ENCODE data around the gene CARD14.

The CARD14 gene

GRCh38 chr17:80169784-80170500, at the start of gene CARD14:
Gene CARD14 (plus strand): TSS chr17:80170030. CDS start chr17:80181439, 11,409 bp downstream.
- no peak for DNase-seq

GRCh38 chr17:80122026-80122575, 47.7 kb upstream of the CARD14 start:
- no peak for DNase-seq

DNA sequence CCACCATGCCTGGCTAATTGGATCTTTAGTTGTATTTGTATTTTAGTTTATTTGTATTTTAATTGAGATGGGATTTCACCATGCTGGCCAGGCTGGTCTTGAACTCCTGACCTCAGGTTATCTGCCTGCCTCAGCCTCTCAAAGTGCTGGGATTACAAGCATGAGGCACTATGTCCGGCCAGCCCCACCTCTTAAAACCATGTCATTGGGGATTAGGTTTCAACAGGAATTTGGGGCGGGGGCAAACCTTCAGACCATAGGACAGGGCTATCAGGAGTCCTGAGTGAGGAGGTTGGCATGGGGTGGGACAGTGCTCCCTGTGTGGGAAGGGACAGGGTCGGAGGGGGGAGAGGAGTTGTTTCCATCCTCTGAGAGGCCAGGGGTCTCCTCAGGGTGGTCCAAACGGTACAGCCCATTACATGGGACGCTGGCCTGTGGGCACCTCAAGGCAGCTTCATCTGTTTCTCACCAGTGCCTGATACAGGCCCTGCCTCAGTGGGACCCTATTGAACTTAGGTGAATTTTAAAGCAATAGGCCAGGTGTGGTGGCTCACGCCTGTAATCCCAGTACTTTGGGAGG, 46.8 kb upstream of the CARD14 start:
- no peak for DNase-seq

DNA sequence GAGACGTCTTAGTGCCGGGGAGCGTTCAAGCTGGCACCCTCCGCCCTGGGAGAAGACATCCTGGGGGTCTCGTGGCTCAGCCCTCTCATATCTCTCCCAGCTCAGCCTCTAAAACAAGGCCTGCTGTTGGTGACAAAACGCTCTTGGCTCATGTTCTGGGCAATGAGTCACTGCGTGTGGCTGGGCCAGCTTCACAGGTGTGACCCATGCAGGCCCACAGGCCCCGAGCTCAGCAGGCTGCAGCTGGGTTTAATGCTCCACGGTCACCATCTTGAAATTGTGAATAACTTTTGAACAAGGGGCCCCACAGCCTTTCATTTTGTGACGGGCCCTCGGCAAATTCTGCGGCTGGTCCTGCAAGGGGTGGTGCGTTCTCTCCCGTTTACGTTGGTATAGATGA, 46.0 kb upstream of the CARD14 start:
- no peak for DNase-seq

DNA sequence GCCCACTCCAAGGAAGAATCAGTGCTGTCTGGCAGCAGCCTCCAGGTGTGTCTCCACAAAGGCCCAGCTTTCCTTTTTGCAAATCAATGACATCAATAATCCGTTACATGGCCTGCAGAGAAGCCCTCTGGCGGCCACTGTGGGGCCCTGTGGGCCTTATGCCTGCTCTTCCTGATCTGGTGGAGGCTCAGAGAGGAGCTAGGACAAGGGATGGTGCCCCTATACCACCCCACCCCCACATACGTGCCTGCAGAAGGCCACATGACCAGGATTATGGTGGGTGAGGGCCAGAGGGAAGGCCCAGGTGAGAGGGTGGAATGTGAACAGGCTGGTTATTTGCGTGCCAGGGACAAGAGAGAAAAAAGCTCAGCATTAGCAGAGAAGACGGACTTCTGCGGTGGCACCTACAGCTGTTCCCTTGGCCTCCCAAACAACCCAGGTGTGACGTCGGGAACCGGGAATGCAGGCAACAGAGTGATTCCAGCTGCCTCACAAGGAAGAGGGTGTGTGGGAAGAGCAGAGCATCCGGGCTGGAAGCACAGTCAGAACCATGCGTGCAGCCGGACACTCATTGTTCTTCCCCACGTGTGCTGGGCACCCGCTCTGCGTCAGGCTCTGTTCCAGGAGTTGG, 45.4 kb upstream of the CARD14 start:
- no peak for DNase-seq

DNA sequence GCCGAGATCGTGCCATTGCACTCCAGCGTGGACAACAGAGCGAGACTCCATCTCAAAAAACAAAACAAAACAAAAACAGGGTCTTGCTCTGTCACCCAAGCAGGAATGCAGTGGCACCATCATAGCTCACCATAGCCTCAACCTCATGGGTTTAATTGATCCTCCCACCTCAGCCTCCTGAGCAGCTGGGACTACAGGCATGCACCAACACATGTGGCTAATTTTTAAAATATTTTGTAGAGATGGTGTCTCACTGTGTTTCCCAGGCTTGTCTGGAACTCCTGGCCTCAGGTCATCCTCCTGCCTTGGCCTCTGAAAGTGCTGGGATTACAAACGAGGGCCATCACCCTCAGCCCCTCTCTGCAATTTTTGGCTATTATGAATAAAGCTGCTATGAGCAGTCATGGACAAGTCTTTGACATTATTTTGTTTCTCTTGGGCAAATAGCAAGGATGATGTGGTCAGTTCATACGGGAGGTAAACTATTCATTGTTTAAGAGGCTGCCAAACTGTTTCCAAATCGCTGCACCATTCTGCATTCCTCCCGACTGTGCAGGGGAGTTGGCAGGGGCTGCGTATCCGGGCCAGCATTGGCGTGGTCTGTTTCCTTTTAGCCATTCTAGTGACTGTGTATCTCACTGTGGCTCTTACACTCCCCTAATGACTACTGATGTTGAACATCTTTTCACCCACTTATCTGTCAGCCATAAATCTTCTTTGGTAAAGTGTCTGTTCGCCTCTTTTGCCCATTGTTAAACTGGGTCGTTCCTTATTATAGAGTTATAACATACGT, 44.0 kb upstream of the CARD14 start:
- no peak for DNase-seq

- no peak for DNase-seq
Measured at GRCh38 chr17:80126449-80126715, 43.4 kb upstream of the CARD14 start.

GRCh38 chr17:80129006-80129565, 40.7 kb upstream of the CARD14 start:
- no peak for DNase-seq

DNA sequence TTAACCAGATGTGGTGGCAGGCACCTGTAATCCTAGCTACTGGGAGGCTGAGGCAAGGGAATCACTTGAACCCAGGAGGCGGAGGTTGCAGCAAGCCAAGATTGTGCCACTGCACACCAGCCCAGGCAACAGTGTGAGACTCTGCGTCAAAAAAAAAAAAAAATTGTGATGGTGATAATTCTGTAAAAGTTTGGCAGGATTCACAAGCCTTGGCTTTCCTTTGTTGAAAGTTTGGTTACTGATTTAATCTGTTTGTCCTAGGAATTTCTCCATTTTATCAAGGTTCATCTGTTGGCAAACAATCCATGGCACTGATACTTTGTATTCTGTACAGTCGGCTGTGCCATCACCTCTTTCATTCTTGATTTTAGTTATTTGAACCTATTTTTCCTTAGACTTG, 38.8 kb upstream of the CARD14 start:
- DNase-seq: no peak

GRCh38 chr17:80132906-80133625, 36.8 kb upstream of the CARD14 start:
- DNase-seq: no peak

- no peak for DNase-seq
Measured at GRCh38 chr17:80133626-80133970, 36.2 kb upstream of the CARD14 start.

DNA sequence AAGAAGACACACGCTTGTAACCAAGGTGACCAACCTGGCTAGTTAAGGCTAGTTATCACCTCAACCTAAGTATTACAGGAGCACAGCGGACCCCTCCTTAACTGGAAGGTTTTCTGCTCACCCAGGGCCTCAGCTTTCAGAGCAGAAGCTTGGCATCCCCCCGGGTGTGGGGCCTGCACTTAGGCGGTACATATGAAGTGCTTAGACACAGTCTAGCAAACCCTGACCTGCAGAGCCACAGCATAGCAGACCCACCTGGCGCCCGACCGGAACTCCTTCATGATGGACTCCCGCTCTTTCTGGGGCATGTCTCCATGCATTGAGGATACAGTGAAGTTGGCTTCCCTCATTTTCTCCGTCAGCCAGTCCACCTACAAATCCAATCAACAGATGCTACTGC, 32.7 kb upstream of the CARD14 start:
- DNase-seq: no peak

- DNase-seq: no peak
Measured at GRCh38 chr17:80138856-80139426, 30.9 kb upstream of the CARD14 start.

DNA sequence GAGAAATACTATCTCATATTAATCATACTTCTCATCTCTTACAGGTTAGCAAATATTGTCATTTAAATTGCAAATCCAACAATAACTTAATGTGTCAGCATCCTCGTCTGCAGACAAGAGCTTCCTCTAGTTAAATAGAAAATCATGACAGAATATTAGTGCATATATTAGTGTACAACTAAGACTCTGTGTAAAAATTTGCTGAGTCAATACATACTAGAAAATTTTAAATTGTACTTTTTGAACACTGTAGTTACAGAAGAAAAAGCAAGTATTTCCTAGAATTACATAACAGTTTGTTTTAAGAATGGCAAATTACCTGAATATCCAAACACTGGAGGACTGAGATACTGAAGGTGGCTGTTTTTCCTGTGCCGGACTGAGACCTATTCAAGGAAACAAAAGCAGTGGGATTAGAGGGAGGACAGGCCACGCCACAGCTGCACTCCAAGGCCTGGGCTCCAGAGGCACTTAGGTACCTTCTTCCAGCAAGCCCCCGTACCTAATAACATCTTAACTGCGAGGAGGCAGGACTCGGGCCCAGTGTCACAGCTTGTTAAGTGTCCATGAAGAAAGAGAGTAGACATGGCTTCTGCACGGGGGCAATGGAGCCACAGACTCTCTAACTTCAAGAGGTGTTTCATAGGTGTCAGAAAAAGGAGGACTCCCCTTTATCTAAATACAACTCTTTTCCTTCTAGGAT, 28.2 kb upstream of the CARD14 start:
- no peak for DNase-seq

DNA sequence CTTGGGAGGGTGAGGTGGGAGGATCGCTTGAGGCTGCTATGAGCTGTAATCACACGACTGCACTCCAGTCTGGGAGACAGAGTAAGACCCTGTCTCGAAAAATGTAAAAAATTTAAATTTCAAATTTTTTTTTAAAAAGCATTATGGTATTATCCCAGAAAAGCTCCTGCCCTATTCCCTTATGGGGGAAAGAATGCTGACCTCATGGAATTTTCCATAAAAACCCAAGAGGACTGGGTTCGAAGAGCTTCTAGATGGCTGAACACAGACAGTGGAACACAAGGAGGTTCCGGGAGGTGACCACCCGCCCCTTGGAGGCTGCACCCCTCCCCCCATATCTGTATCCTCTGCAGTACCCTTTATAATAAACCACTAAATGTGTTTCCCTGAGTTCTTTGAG, 26.9 kb upstream of the CARD14 start:
- no peak for DNase-seq

DNA sequence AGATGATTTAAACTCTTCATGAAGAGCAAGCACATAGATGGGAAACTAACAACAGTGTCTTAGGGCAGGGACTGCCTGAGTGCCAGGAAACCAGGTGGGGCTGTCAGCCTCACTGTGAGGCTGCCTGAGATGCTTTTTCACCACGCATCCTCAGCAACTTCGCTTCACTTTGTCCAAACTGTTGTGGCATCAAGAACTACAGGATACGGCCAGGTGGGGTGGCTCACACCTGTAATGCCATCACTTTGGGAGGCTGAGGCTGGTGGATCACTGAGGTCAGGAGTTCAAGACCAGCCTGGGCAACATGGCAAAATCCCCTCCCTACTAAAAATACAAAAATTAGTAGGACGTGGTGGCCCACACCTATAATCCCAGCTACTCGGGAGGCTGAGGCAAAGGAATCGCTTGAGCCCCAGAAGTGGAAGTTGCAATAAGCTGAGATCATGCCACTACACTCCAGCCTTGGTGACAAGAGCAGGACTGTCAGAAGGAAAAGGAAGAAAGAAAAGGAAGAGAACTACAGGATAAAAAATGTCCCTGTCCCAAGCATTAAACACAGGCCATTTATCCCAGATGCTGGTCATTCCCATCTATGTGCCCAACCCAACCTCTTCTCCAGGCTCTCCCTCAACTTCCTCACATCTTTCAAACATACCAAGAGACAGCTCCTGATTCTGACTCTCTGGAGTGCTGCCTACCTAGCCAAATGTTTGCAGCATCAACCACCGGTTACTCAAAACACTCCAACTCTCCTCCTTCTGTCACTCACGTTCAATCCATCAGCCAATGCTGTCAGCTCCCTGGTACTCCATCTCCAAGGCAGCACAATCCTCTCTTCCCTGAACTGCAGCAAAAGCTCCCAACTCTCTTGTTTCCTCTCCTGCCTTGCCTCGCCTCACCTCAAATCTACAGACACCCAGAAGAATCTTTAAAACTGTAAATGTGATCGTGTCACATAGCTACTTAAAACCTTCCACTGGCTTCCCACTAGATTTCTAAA, 24.5 kb upstream of the CARD14 start:
- peak; percentile 43 for DNase-seq

- peak; percentile 40 for DNase-seq
Measured at GRCh38 chr17:80146121-80147034, 23.5 kb upstream of the CARD14 start.

GRCh38 chr17:80147035-80147822, 22.6 kb upstream of the CARD14 start, which contains the start of gene EIF4A3:
Gene EIF4A3 (minus strand): TSS chr17:80147128. CDS start chr17:80146961, 167 bp downstream.
- peak; percentile 99 for DNase-seq

Measured in activated CD4-positive, alpha-beta T cell treated with anti-CD3 and anti-CD28 coated beads, Interleukin-10, Interleukin-2, amounts not matched to agents 100 ng/mL and 50 ng/mL, durations not matched to agents 16 hours and 8 hours (primary cell).